Measurements from ENCODE around the gene AXL. TPM values are rescaled to one million over a fixed set of nuclear protein-coding genes. Genes with fewer than 3 reads are reported as not detected.
"Not testable (repeated sequence)": the region's sequence is repeated elsewhere in the genome, so short reads cannot be mapped to it uniquely, and the experiment has no call there.

AXL gene
- total RNA-seq, 2 experiments from 2014 or later: 0.17 to 0.31 TPM

- intact Hi-C loops (cut with micrococcal nuclease): no loop called here
- peak; percentile 16 for DNase-seq
- CTCF ChIA-PET: interaction anchor here (1.0 to 9.3 kb wide), 6 partner anchors 32 to 630 kb away, joined by 3 to 118 read pairs (median 5); partner anchors contain the start of gene CCDC97
Observed at GRCh38 chr19:41265395-41266153, 46.6 kb downstream of the AXL start.

GRCh38 chr19:41269055-41269454 lies 50.0 kb downstream of the AXL start:
- DNase-seq: no peak
- Mint-ChIP-seq H3K9me3 (no peaks in the 10 kb centered on the region), H3K4me1 (ENCODE audit: low read depth) (peaks cover 31% of the 10 kb centered on the region), H3K27ac (no peak overlapping the region), H3K27me3 (peaks cover under 1% of the 10 kb centered on the region), H3K4me3 (no peak overlapping the region), H3K36me3 (peaks cover 70% of the 10 kb centered on the region)
- ChIA-PET POLR2A (no interaction called here), CTCF (no interaction called here)
- intact Hi-C loops (cut with micrococcal nuclease): no loop called here

More at GRCh38 chr19:41265395-41266153, 46.6 kb downstream of the AXL start:
- Mint-ChIP-seq H3K4me3 (peak overlapping the region; percentile 97), H3K27me3 (peaks cover 4% of the 10 kb centered on the region), H3K4me1 (ENCODE audit: low read depth) (peaks cover 46% of the 10 kb centered on the region), H3K27ac (peak overlapping the region; percentile 100), H3K9me3 (no peaks in the 10 kb centered on the region), H3K36me3 (peaks cover 41% of the 10 kb centered on the region)
- POLR2A ChIA-PET: interaction anchor here (0.6 to 4.9 kb wide), 7 partner anchors 9 to 473 kb away, joined by 3 to 97 read pairs (median 5); partner anchors contain the start of genes CCDC97 and EGLN2

GRCh38 chr19:41269571-41269970 lies 50.5 kb downstream of the AXL start:
- Mint-ChIP-seq H3K9me3 (no peaks in the 10 kb centered on the region), H3K4me1 (ENCODE audit: low read depth) (peaks cover 30% of the 10 kb centered on the region), H3K4me3 (no peak overlapping the region), H3K27ac (no peak overlapping the region), H3K27me3 (no peaks in the 10 kb centered on the region), H3K36me3 (peaks cover 73% of the 10 kb centered on the region)
- POLR2A ChIA-PET: no interaction called here
- CTCF ChIA-PET: interaction anchor here (0.7 kb wide), 1 partner anchor 37 kb away, joined by 4 read pairs; no protein-coding TSS in a partner anchor
- DNase-seq: no peak
- intact Hi-C loops (cut with micrococcal nuclease): no loop called here

GRCh38 chr19:41273076-41273475 lies 54.1 kb downstream of the AXL start:
- DNase-seq: no peak
- intact Hi-C loops (cut with micrococcal nuclease): no loop called here
- no peaks in the 10 kb centered on the region for H3K27me3 Mint-ChIP-seq
- no peak overlapping the region for H3K27ac Mint-ChIP-seq
- H3K4me1 Mint-ChIP-seq (ENCODE audit: low read depth): peaks cover 12% of the 10 kb centered on the region
- H3K9me3 Mint-ChIP-seq: no peaks in the 10 kb centered on the region
- H3K36me3 Mint-ChIP-seq: peaks cover 66% of the 10 kb centered on the region
- no peak overlapping the region for H3K4me3 Mint-ChIP-seq
- POLR2A ChIA-PET: no interaction called here
- CTCF ChIA-PET: no interaction called here

- Mint-ChIP-seq H3K9me3 (no peaks in the 10 kb centered on the region), H3K27ac (no peak overlapping the region), H3K27me3 (no peaks in the 10 kb centered on the region), H3K4me1 (ENCODE audit: low read depth) (peaks cover 9% of the 10 kb centered on the region), H3K4me3 (no peak overlapping the region), H3K36me3 (peaks cover 70% of the 10 kb centered on the region)
- ChIA-PET POLR2A (interaction anchor here (1.4 kb wide), 1 partner anchor 10 kb away, joined by 5 read pairs; the partner anchor contains the start of gene HNRNPUL1), CTCF (no interaction called here)
- no peak for DNase-seq
- intact Hi-C loops (cut with micrococcal nuclease): no loop called here
Observed at GRCh38 chr19:41274802-41275201, 55.8 kb downstream of the AXL start.

GRCh38 chr19:41276231-41276630 lies 57.2 kb downstream of the AXL start:
- H3K27me3 Mint-ChIP-seq: no peaks in the 10 kb centered on the region
- ChIA-PET CTCF (no interaction called here), POLR2A (interaction anchor here (1.3 kb wide), 1 partner anchor 12 kb away, joined by 3 read pairs; the partner anchor contains the start of gene HNRNPUL1)
- intact Hi-C loops (cut with micrococcal nuclease): no loop called here
- H3K4me1 Mint-ChIP-seq (ENCODE audit: low read depth): peaks cover 9% of the 10 kb centered on the region
- DNase-seq: no peak
- H3K36me3 Mint-ChIP-seq: peaks cover 78% of the 10 kb centered on the region
- H3K4me3 Mint-ChIP-seq: no peak overlapping the region
- peak overlapping the region; percentile 10 for H3K27ac Mint-ChIP-seq
- no peaks in the 10 kb centered on the region for H3K9me3 Mint-ChIP-seq

GRCh38 chr19:41278478-41278877 lies 59.5 kb downstream of the AXL start:
- no peak overlapping the region for H3K4me3 Mint-ChIP-seq
- CTCF ChIA-PET: no interaction called here
- H3K36me3 Mint-ChIP-seq: peaks cover 67% of the 10 kb centered on the region
- peaks cover 5% of the 10 kb centered on the region for H3K4me1 Mint-ChIP-seq (ENCODE audit: low read depth)
- no peak overlapping the region for H3K27ac Mint-ChIP-seq
- H3K27me3 Mint-ChIP-seq: no peaks in the 10 kb centered on the region
- POLR2A ChIA-PET: no interaction called here
- intact Hi-C loops (cut with micrococcal nuclease): no loop called here
- H3K9me3 Mint-ChIP-seq: no peaks in the 10 kb centered on the region
- no peak for DNase-seq

GRCh38 chr19:41288673-41289530 lies 69.9 kb downstream of the AXL start:
- Mint-ChIP-seq H3K27ac (peak overlapping the region; percentile 38), H3K4me1 (ENCODE audit: low read depth) (peaks cover 3% of the 10 kb centered on the region), H3K4me3 (no peak overlapping the region), H3K27me3 (no peaks in the 10 kb centered on the region), H3K9me3 (no peaks in the 10 kb centered on the region), H3K36me3 (peaks cover 54% of the 10 kb centered on the region)
- intact Hi-C loops (cut with micrococcal nuclease): no loop called here
- POLR2A ChIA-PET: interaction anchor here (1.1 kb wide), 1 partner anchor 26 kb away, joined by 3 read pairs; no protein-coding TSS in a partner anchor
- CTCF ChIA-PET: interaction anchor here (1.2 kb wide), 1 partner anchor 14 kb away, joined by 4 read pairs; no protein-coding TSS in a partner anchor
- DNase-seq: no peak

GRCh38 chr19:41289814-41290213 lies 70.8 kb downstream of the AXL start:
- POLR2A ChIA-PET; H3K27ac Mint-ChIP-seq; DNase-seq; intact Hi-C loops (cut with micrococcal nuclease); H3K27me3 Mint-ChIP-seq; H3K4me3 Mint-ChIP-seq; H3K9me3 Mint-ChIP-seq: not testable (repeated sequence)
- CTCF ChIA-PET: interaction anchor here (1.2 kb wide), 1 partner anchor 13 kb away, joined by 4 read pairs; no protein-coding TSS in a partner anchor
- Mint-ChIP-seq H3K4me1 (ENCODE audit: low read depth) (peaks cover 12% of the 10 kb centered on the region), H3K36me3 (peaks cover 58% of the 10 kb centered on the region)

- Mint-ChIP-seq H3K9me3 (no peaks in the 10 kb centered on the region), H3K27me3 (no peaks in the 10 kb centered on the region), H3K36me3 (peaks cover 74% of the 10 kb centered on the region), H3K27ac (no peak overlapping the region), H3K4me3 (no peak overlapping the region), H3K4me1 (ENCODE audit: low read depth) (peaks cover 54% of the 10 kb centered on the region)
- CTCF ChIA-PET: no interaction called here
- POLR2A ChIA-PET: no interaction called here
- intact Hi-C loops (cut with micrococcal nuclease): no loop called here
- DNase-seq: no peak
Observed at GRCh38 chr19:41294393-41294792, 75.4 kb downstream of the AXL start.

GRCh38 chr19:41295499-41295898 lies 76.5 kb downstream of the AXL start:
- no peak overlapping the region for H3K4me3 Mint-ChIP-seq

GRCh38 chr19:41296433-41296871 lies 77.4 kb downstream of the AXL start:
- H3K4me1 Mint-ChIP-seq (ENCODE audit: low read depth): peaks cover 75% of the 10 kb centered on the region
- DNase-seq: no peak
- no peak overlapping the region for H3K4me3 Mint-ChIP-seq
- H3K27me3 Mint-ChIP-seq: no peaks in the 10 kb centered on the region
- H3K36me3 Mint-ChIP-seq: peaks cover 85% of the 10 kb centered on the region
- POLR2A ChIA-PET: no interaction called here
- CTCF ChIA-PET: interaction anchor here (1.3 to 4.7 kb wide), 3 partner anchors 13 to 33 kb away, joined by 3 to 23 read pairs (median 5); partner anchors contain the start of gene HNRNPUL1
- no peaks in the 10 kb centered on the region for H3K9me3 Mint-ChIP-seq
- H3K27ac Mint-ChIP-seq: peak overlapping the region; percentile 85
- intact Hi-C loops (cut with micrococcal nuclease): no loop called here

More at GRCh38 chr19:41295499-41295898, 76.5 kb downstream of the AXL start:
- Mint-ChIP-seq H3K27me3 (no peaks in the 10 kb centered on the region), H3K27ac (peak overlapping the region; percentile 85), H3K4me1 (ENCODE audit: low read depth) (peaks cover 66% of the 10 kb centered on the region), H3K36me3 (peaks cover 83% of the 10 kb centered on the region), H3K9me3 (no peaks in the 10 kb centered on the region)
- ChIA-PET CTCF (interaction anchor here (1.2 kb wide), 1 partner anchor 12 kb away, joined by 3 read pairs; no protein-coding TSS in a partner anchor), POLR2A (no interaction called here)
- intact Hi-C loops (cut with micrococcal nuclease): no loop called here
- no peak for DNase-seq
